Subcutaneous adipose tissue (tissue), 4 donors: ENCODE measurements around the gene TUBE1. TPM values are rescaled to one million over a fixed set of nuclear protein-coding genes. Genes with fewer than 3 reads are reported as not detected.

ENCODE experiments used
- CTCF ChIP-seq: fragments of 450-650 bp; IDR thresholded peaks from one replicate; pipeline ENCODE4 v1.5.1; 2016; ENCODE audit warnings: low read depth, mild to moderate bottlenecking, control low read depth, antibody characterized with exemption, moderate library complexity
- total RNA-seq, 4 donors: library from RNA; depleted of rRNA; stranded (reverse); fragments of >200 nt; gene quantifications; one replicate each; pipeline ENCODE4 v1.1.0, GENCODE V29; 2016

TUBE1 gene
- total RNA-seq, 4 donors from 2014 or later = 27.2 to 57.6 (median 34.7) TPM

- TF ChIP-seq CTCF = no peak
Observed at GRCh38 chr6:112049026-112049799, 38.1 kb downstream of the TUBE1 start.

GRCh38 chr6:112044856-112045255, 42.4 kb downstream of the TUBE1 start:
- no peak for TF ChIP-seq CTCF

GRCh38 chr6:112044196-112044595, 43.1 kb downstream of the TUBE1 start:
- TF ChIP-seq CTCF = no peak

- TF ChIP-seq CTCF = no peak
Observed at GRCh38 chr6:112043032-112044007, 44.0 kb downstream of the TUBE1 start.

- TF ChIP-seq CTCF = no peak
Observed at GRCh38 chr6:112041535-112041934, 45.7 kb downstream of the TUBE1 start.

GRCh38 chr6:112040956-112041355, 46.3 kb downstream of the TUBE1 start:
- no peak for TF ChIP-seq CTCF

- no peak for TF ChIP-seq CTCF
Observed at GRCh38 chr6:112039431-112039770, 47.9 kb downstream of the TUBE1 start.
